ENCODE measurements around the gene C1RL.
"Not testable (repeated sequence)": the region's sequence is repeated elsewhere in the genome, so short reads cannot be mapped to it uniquely, and the experiment has no call there.

C1RL gene

DNA sequence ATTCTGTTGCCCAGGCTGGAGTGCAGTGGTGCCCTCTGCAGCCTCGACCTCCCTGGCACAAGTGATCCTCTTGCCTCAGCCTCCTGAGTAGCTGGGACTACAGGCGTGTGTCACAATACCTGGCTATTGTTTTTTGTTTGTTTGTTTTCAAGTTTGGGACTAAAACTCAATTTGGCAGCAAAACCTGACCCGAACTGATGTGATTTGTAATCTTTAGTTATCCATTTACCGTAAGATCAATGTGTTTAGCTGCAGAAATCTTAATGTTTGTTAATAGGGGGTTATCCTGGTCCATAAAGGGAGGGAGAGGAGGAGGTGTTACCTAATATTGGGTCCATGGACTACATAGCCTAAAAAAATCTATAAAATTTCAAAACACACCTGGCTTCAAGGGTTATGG lies 49.2 kb downstream of the C1RL start:
- DNase-seq = no peak

DNA sequence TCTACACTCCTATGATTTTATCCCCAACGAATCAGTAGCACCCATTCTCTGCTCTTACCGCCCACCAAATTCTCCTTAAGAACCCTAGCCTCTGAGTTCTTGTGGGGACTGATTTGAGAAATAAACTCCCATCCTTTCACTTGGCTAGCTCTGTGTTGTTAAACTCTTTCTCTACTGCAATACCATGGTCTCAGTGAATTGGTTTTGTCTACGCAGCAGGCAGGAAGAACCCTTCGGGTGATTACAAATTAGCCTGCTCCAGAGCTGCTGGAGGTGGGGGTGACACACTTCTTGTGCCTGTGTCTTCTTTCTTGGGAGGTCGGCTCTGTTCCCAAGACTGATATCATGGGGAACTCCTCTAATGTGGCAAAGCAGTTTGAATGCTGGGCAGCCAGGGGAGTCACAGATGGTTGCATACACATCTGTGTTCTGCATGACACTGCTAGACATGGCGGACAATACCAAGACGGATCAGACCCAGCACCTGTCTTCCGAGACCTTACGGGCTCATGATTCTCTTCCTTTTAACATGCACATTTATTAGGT lies 50.1 kb downstream of the C1RL start:
- DNase-seq = no peak

DNA sequence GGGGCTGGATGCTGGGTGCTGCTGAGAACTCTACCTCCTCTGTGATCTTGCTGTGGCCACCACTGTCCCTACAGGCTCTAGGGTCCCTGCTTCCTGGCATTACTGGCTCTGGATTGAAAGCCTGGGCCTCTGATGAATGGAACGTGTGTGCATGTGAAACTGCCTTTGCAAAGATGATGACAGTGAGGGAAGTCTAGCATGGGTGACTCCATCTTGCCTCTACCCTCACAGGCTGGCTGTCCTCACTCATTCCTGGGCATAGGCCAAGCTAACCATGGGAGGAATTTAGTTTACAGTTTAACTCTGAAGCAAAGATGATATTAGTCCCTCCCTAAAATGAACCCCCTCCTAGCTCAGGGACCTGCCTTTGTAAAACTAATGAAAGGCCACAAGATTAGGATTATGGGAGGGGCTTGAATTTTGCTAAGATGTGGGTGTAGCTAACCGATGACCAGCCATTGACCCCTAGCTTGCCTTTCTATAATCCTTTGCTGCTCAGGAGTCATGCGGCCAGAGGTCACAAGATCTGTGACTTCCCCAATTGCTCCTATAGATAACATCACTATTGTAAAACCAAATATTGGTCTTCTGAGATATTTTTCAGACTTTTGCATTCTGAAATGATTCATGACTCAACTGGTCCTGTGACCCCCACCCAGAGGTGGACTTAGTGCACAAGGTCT lies 50.7 kb downstream of the C1RL start:
- no peak for DNase-seq

DNA sequence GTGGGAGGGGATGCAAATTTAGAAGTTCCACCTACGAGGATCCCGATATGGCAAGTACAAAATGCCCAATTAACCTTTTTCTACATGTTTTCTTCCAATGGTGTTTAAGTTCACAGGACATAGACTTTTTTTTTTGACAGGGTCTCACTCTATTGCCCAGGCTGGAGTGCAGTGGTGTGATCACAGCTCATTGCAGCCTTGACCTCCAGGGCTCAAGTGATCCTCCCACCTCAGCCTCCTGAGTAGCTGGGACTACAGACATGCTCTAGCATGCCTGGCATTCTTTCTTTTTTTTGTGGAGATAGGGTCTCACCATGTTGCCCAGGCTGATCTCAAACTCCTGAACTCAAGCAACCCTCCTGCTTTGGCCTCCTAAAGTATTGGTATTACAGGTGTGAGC lies 53.3 kb downstream of the C1RL start:
- not testable (repeated sequence) for DNase-seq

DNA sequence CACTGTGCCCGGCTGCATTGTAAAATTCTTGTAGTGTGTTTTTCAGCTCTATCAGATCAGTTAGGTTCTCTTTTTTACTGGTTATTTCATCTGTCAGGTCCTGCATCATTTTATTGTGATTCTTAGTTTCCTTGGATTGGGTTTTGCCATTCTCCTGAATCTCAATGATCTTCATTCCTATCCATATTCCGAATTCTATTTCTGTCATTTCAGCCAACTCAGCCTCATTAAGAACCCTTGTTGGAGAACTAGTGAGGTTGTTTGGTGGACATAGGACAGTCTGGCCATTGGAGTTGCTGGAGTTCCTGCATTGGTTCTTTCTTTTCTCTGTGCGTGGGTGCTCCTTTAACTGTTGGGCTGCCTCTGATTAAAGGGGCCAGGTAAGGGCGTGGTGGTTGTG lies 54.1 kb downstream of the C1RL start:
- DNase-seq = no peak

DNA sequence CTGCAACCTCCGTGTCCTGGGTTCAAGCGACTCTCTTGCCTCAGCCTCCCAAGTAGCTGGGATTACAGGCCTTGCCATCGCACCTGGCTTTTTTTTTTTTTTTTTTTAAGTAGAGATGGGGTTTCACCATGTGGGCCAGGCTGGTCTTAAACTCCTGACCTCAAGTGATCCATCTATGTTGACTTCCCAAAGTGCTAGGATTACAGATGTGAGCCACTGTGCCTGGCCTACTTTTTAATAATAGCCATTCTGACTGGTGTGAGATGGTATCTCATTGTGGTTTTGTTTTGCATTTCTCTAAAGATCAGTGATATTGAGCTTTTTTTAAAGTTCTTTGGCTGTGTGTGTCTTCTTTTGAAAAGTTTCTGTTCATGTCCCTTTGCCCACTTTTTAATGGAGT lies 59.0 kb downstream of the C1RL start:
- DNase-seq = not testable (repeated sequence)

DNA sequence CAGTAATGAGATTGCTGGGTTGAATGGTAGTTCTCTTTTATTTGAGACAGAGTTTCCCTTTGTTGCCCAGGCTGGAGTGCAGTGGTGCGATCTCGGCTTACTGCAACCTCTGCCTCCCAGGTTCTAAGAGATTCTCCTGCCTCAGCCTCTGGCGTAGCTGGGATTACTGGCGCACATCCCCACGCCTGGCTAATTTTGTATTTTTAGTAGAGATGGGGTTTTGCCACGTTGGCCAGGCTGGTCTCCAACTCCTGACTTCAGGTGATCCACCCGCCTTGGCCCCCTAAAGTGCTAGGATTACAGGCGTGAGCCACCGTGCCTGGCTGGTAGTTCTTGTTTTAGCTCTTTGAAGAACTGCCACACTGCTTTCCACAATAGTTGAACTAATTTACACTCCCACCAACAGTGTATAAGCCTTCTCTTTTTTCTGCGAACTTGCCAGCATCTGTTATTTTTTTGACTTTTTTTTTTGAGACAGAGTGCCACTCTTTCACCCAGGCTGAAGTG lies 59.5 kb downstream of the C1RL start:
- DNase-seq = not testable (repeated sequence)

DNA sequence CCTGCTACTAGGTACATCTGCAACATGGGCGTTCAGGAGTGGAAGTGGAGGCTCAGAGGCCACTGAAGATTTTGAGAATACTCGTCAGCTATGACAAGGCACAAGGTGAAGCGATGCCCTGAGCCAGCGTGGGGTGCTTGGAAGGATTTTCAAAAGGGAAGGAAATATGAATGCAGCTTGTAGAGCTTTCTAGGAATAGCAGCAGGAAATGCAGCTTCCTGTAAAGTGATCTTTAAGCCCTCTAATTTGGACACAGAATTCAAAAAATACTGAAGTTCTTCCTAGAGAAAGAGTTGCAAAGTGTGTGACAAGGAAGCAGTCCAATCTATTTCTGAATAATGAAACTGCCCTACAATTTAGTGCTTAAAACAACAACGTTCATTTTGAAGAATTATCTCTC lies 61.7 kb downstream of the C1RL start:
- no peak for DNase-seq

DNA sequence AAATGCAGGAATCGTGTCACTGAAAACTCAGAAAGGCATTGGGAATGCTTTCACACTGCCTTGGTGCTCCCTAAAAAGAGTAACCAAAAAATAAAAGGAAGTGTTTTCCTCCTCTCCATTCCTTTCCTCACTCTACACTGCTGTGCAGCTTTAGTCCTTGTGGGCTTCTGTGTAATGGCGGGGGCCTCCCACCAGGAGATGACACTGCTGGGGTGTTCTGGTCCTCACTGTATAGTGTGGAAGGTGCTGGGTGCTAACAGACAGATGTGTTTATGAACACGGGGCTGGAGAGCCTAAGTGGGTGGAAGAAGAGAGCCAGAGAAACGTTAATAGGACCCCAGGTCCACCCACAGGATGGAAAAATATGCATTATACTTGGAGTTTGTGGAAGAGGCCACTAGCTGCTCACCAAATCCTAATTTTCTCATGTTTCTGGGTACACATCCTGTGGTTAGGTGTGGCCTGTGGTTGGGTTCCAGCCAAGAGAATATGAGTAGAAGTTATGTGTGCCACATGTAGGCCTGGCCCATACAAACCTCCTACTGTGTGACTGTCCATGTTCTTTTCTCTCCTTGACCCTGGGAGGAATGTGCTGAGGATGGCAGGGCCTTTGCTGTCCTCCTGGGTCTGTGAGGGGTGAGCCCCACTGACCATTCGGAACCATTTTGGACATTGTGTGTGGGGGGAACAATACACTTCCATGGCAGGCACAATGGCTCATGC lies 62.5 kb downstream of the C1RL start:
- no peak for DNase-seq

DNA sequence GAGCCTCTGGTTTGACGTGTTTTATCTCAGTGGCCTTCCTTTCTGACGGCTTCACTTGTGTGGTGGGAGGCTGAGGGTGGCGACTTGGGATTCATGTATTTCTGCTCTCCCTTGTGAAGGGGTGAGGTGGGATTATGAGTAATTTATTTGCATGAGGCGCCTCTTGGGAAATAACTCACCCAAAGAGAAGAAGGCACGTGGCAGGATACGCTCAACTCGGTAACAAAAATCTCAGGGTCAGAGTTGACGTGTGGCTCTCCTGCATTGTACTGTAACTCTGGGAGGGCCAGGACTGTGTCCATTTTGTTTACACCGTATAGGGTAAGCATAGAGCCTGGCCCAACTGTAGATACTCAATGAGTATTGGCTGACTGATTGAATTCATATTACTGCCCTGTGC lies 63.1 kb downstream of the C1RL start:
- no peak for DNase-seq

Measured in NCI-H2029 (cell line).